B cell (primary cell): ENCODE data around the gene SPOCK1. TPM values are rescaled to one million over a fixed set of nuclear protein-coding genes. Genes with fewer than 3 reads are reported as not detected.

Source experiments
- ATAC-seq: fragments of 200-7000 bp; cut with Tn5 transposase; one replicate; pipeline ENCODE4 v1.10.0; 2021; ENCODE audit warnings: low read depth, mild to moderate bottlenecking, moderate number of reproducible peaks, moderate library complexity
- CTCF ChIA-PET: fragments of 350-600 bp; sonication (Branson Sonifier 250); formaldehyde crosslinking; loops from one replicate; lab custom pipeline; 2021; ENCODE audit warnings: antibody characterized with exemption, inconsistent platforms; lab: Charles Lee
- POLR2A ChIA-PET: fragments of 350-600 bp; sonication (Branson Sonifier 250); formaldehyde crosslinking; loops from one replicate; lab custom pipeline; 2021; ENCODE audit warnings: antibody characterized with exemption; lab: Charles Lee
- DNase-seq: peaks from one replicate; pipeline ENCODE4 v3.0.0; 2013
- H2AFZ ChIP-seq: 2 replicates; pipeline ENCODE4 v1.6.1; 2012; ENCODE audit warnings: mild to moderate bottlenecking, low read depth, low read length; ENCODE audit not compliant: insufficient read depth, poor library complexity, severe bottlenecking
- H3K27ac ChIP-seq, 2 donors: 1 replicate in 1 of 2; 2 replicates in 1 of 2; pipeline ENCODE4 v1.5.1; 2012 to 2013; ENCODE audit warnings: low read length in 2 of 2, mild to moderate bottlenecking in 2 of 2, moderate library complexity in 1 of 2
- H3K27me3 ChIP-seq, 4 experiments: fragments of 200-600 bp in 1 of 4; sonication (generic) in 1 of 4; replicated peaks in 1 of 4; 1 replicate in 2 of 4; 2 replicates in 2 of 4; pipeline versions ENCODE4 v1.6.1 to v1.7.0; 2013 to 2016; ENCODE audit warnings: low read length in 3 of 4, mild to moderate bottlenecking in 2 of 4, mixed read lengths in 1 of 4, moderate library complexity in 1 of 4; ENCODE audit not compliant: insufficient read depth in 4 of 4, control insufficient read depth in 3 of 4; ENCODE audit errors: control extremely low read depth in 1 of 4
- H3K36me3 ChIP-seq, 2 experiments: replicated peaks in 1 of 2; 1 replicate in 1 of 2; 2 replicates in 1 of 2; pipeline versions ENCODE4 v1.6.1 to v1.7.1; 2013; ENCODE audit warnings: low read length in 1 of 2; ENCODE audit not compliant: insufficient read depth in 2 of 2, control insufficient read depth in 1 of 2; ENCODE audit errors: control extremely low read depth in 1 of 2, extremely low read depth in 1 of 2
- H3K4me1 ChIP-seq, 2 donors: fragments of 200-600 bp in 1 of 2; sonication (generic) in 1 of 2; 1 replicate in 1 of 2; 2 replicates in 1 of 2; pipeline versions ENCODE4 v1.5.1 to v1.6.1; 2013 to 2017; ENCODE audit warnings: low read length in 2 of 2; ENCODE audit not compliant: control insufficient read depth in 2 of 2, insufficient read depth in 2 of 2
- H3K4me2 ChIP-seq: replicated peaks from 2 replicates; pipeline ENCODE3; 2012; ENCODE audit warnings: mild to moderate bottlenecking, low read depth, low read length; ENCODE audit not compliant: poor library complexity, severe bottlenecking
- H3K4me3 ChIP-seq, 5 experiments: fragments of 200-600 bp in 1 of 5; sonication (generic) in 1 of 5; 1 replicate in 3 of 5; 2 replicates in 2 of 5; pipeline versions ENCODE4 v1.5.1 to v1.7.0; 2011 to 2016; ENCODE audit warnings: low read length in 4 of 5, mild to moderate bottlenecking in 4 of 5, low read depth in 2 of 5, control low read depth in 1 of 5, moderate library complexity in 1 of 5; ENCODE audit not compliant: insufficient read depth in 1 of 5; ENCODE audit errors: control extremely low read depth in 1 of 5, extremely low read depth in 1 of 5
- H3K79me2 ChIP-seq: fragments of 200-600 bp; sonication (generic); one replicate; pipeline ENCODE4 v1.6.0; 2016; ENCODE audit warnings: low read length; ENCODE audit not compliant: control insufficient read depth, insufficient read depth
- H3K9ac ChIP-seq: fragments of 200-600 bp; sonication (generic); 2 replicates; pipeline ENCODE4 v1.6.1; 2017; ENCODE audit warnings: mild to moderate bottlenecking, low read length, moderate library complexity
- H3K9me3 ChIP-seq, 3 donors: one replicate each; pipeline versions ENCODE4 v1.6.1 to v1.7.1; 2013; ENCODE audit warnings: low read length in 2 of 3; ENCODE audit not compliant: control insufficient read depth in 2 of 3, insufficient read depth in 1 of 3; ENCODE audit errors: control extremely low read depth in 1 of 3
- H4K20me1 ChIP-seq: 2 replicates; pipeline ENCODE4 v1.6.0; 2012; ENCODE audit warnings: mild to moderate bottlenecking, low read length; ENCODE audit not compliant: insufficient read depth, control insufficient read depth, poor library complexity, severe bottlenecking
- H3K27ac Mint-ChIP-seq: one replicate; pipeline ENCODE4 v1.8.0; 2021; ENCODE audit warnings: mixed read lengths
- H3K27me3 Mint-ChIP-seq: one replicate; pipeline ENCODE4 v1.8.0; 2021; ENCODE audit warnings: mixed read lengths
- H3K4me1 Mint-ChIP-seq: one replicate; pipeline ENCODE4 v1.8.0; 2021; ENCODE audit warnings: mixed read lengths
- H3K4me3 Mint-ChIP-seq: one replicate; pipeline ENCODE4 v1.8.0; 2021; ENCODE audit warnings: mixed read lengths
- H3K9me3 Mint-ChIP-seq: one replicate; pipeline ENCODE4 v1.8.0; 2022; ENCODE audit warnings: mixed read lengths; ENCODE audit not compliant: insufficient read depth
- CTCF ChIP-seq: fragments of 200-600 bp; IDR thresholded peaks from one replicate; pipeline ENCODE4 v1.8.0; 2022; ENCODE audit warnings: antibody characterized with exemption, mild to moderate bottlenecking
- EZH2 ChIP-seq: IDR thresholded peaks from 2 replicates; pipeline ENCODE4 v1.6.1; 2012; ENCODE audit warnings: borderline replicate concordance, low read depth, mild to moderate bottlenecking, moderate library complexity, low read length; ENCODE audit not compliant: insufficient read depth, poor library complexity, severe bottlenecking
- WGBS: methylation state at CpG from one replicate; pipeline ENCODE4 v1.1.5; 2013; ENCODE audit warnings: missing lambda C conversion rate; ENCODE audit not compliant: insufficient coverage; 5-methylcytosine and 5-hydroxymethylcytosine counted together
- intact Hi-C: fragments of 100-400 bp; cut with micrococcal nuclease; formaldehyde crosslinking; loops from one replicate; pipeline ENCODE4 v1.10.0; 2022
- polyA plus RNA-seq: library from polyadenylated mRNA; depleted of rRNA; stranded (reverse); fragments of >200 nt; gene quantifications from 2 replicates; pipeline ENCODE4 v1.2.3, GENCODE V29; 2012
- total RNA-seq, 2 donors: library from RNA; stranded (reverse); fragments of 120-200 nt in 1 of 2; gene quantifications; 1 replicate in 1 of 2; 2 replicates in 1 of 2; pipeline versions ENCODE4 v1.2.3 to v1.2.4, GENCODE V29; 2013 to 2022

Gene SPOCK1
- total and polyA plus RNA-seq, 2 donors (not counting 1 experiment from before 2014, with no cell fraction given): not detected

DNA sequence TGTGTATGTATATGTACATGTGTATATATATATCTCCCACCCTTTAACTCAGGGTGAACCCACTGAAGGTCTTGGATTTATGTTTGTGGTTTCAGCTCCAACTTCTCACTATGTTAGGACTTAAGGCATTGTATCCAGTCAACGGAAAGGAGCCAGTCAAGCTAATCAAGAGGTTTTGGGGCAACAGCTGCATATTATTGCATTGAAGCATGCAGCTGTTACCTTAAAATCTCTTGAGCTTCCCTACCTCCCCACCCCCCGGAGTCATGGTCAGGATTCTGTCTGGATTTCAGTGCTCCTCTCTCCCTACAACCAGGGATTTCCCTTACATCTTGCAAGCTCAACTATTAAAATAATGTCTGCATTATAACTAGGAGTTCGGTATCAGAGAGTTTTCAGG, 399.5 kb downstream of the SPOCK1 start:
- Histone ChIP-seq H3K36me3 (no peaks in the 10 kb centered on the region), H3K79me2 (no peaks in the 10 kb centered on the region), H3K4me2 (no peak overlapping the region), H4K20me1 (no peaks in the 10 kb centered on the region), H3K9me3 (no peaks in the 10 kb centered on the region), H3K27ac (no peak overlapping the region), H3K4me1 (no peaks in the 10 kb centered on the region), H3K4me3 (no peak overlapping the region), H2AFZ (no peak overlapping the region), H3K27me3 (no peaks in the 10 kb centered on the region), H3K9ac (no peak overlapping the region)
- Mint-ChIP-seq H3K27ac (no peak overlapping the region), H3K27me3 (no peaks in the 10 kb centered on the region), H3K4me3 (no peak overlapping the region), H3K4me1 (no peaks in the 10 kb centered on the region), H3K9me3 (no peaks in the 10 kb centered on the region)
- TF ChIP-seq EZH2: no peak
- no peak for TF ChIP-seq CTCF
- intact Hi-C loops: no loop called here
- DNase-seq (no peak), ATAC-seq (no peak)
- 84% methylated on average over 2 of the region's 3 CpGs for WGBS
- CTCF ChIA-PET: no interaction called here
- POLR2A ChIA-PET: no interaction called here

- H4K20me1 ChIP-seq: no peaks in the 10 kb centered on the region
- H3K27ac Mint-ChIP-seq: no peak overlapping the region
- no peak for DNase-seq
- no peaks in the 10 kb centered on the region for H3K27me3 ChIP-seq
- H3K9me3 ChIP-seq: no peaks in the 10 kb centered on the region
- 81% methylated on average over 2 of the region's 4 CpGs for WGBS
- no peak for TF ChIP-seq CTCF
- TF ChIP-seq EZH2: no peak
- no peaks in the 10 kb centered on the region for H3K79me2 ChIP-seq
- no peaks in the 10 kb centered on the region for H3K4me1 Mint-ChIP-seq
- no peak overlapping the region for H3K4me3 Mint-ChIP-seq
- H3K9ac ChIP-seq: no peak overlapping the region
- H3K9me3 Mint-ChIP-seq: no peaks in the 10 kb centered on the region
- H3K4me3 ChIP-seq: no peak overlapping the region
- ATAC-seq: no peak
- H3K27ac ChIP-seq: no peak overlapping the region
- no peak overlapping the region for H3K4me2 ChIP-seq
- CTCF ChIA-PET: no interaction called here
- no peak overlapping the region for H2AFZ ChIP-seq
- intact Hi-C loops: no loop called here
- POLR2A ChIA-PET: no interaction called here
- no peaks in the 10 kb centered on the region for H3K27me3 Mint-ChIP-seq
- H3K36me3 ChIP-seq: no peaks in the 10 kb centered on the region
- H3K4me1 ChIP-seq: no peaks in the 10 kb centered on the region
Observed at GRCh38 chr5:137098663-137099062, 400.5 kb downstream of the SPOCK1 start.
